Measurements from ENCODE around the gene SLC34A1.

DNA sequence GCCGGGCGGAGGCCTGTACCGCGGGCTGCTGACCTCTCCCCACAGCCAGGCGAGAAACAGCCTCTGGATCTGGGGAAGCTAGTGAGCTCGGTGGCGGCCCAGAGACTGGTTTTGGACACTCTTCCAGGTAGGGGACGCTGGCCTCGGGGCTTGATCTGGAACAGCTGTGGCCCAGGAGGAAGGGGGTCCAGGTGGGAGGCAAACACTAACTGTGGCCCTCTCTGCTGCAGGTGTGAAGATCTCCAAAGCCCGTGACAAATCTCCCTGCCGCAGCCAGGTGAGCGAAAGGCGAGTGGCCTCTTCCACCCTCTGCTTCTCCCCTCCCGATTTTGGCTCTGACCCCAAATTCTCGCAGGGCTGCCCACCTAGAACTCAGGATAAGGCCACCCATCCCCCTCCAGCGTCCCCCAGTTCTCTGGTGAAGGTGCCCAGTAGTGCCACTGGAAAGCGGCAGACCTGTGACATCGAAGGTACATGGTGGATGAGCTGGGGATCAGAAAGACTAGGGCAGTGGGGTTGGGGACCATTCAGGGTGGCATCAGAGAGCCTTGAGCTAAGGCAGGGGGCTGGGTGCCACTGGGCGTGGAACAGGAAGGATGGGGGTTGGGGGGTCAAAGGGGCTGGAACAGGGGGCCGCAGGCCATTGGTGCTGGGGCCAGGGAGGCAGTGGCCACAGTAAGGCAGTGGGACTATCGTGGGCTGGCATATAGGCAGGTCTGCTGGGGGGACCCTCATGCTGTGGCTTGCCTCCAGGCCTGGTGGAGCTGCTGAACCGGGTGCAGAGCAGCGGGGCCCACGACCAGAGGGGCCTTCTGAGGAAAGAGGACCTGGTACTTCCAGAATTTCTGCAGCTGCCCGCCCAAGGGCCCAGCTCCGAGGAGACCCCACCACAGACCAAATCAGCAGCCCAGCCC lies 12.9 kb upstream of the SLC34A1 start:
- TF ChIP-seq, protein P1, sequence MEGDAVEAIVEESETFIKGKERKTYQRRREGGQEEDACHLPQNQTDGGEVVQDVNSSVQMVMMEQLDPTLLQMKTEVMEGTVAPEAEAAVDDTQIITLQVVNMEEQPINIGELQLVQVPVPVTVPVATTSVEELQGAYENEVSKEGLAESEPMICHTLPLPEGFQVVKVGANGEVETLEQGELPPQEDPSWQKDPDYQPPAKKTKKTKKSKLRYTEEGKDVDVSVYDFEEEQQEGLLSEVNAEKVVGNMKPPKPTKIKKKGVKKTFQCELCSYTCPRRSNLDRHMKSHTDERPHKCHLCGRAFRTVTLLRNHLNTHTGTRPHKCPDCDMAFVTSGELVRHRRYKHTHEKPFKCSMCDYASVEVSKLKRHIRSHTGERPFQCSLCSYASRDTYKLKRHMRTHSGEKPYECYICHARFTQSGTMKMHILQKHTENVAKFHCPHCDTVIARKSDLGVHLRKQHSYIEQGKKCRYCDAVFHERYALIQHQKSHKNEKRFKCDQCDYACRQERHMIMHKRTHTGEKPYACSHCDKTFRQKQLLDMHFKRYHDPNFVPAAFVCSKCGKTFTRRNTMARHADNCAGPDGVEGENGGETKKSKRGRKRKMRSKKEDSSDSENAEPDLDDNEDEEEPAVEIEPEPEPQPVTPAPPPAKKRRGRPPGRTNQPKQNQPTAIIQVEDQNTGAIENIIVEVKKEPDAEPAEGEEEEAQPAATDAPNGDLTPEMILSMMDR (IDR thresholded peaks at IDR 0.05 in 4 of 5, conservative IDR thresholded peaks at IDR 0.05 in 1 of 5), result no peak
- TF ChIP-seq POLR2A (IDR thresholded peaks at IDR 0.05), result no peak
